Measurements from ENCODE around the gene PSMA3. TPM values are rescaled to one million over a fixed set of nuclear protein-coding genes. Genes with fewer than 3 reads are reported as not detected.

Gene PSMA3
- total RNA-seq, 4 donors from 2014 or later: 78.4 to 92.2 (median 82.4) TPM

DNA sequence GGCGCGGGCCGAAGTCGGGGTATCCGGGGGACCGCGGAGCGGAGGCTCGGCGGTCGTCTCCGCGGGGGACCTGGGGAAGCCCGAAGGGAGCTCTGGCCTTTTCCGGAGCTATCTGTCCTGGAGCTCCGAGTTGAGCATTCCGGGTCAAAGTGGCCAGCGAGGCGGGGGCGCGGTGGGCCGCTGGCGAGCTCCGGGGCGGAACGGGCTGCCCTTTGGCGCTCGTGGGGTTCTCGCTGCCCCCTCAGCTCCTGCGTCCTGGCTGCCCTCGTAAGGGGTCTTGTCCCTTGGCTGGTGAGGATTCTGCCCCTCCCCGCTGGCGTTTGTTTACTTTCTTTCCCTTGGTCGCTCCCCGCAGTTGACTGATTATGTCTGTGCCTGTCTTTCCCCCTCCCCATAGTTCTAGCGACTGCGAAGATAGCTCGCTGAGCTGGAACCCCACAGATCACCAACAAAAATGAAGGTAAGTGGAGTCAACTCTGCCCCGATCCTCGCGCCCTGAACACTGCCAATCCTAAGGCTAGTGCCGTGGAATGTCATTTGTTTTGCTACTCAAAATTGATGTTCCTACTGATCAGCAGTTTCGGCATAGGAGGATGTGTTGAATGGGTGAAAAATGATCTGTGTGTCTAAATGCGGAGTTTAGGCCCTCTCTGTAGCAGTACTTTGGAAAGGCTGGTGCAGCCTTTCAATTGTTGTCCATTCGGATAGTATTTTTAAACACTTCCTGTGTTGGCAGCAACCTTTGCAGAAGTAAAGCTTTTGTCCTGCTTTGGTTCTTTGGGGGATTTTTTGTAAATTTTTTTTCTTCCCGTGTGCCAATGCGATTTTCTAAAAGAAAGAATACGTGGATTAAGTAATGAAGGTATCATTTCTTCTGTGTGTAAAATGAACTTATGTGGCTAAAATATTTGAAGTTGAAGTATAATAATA lies 55.0 kb downstream of the PSMA3 start:
- peak overlapping the region; percentile 99 for H3K4me3 ChIP-seq
- no peaks in the 10 kb centered on the region for H3K27me3 ChIP-seq
- H3K4me1 ChIP-seq: peaks cover 35% of the 10 kb centered on the region
- H3K36me3 ChIP-seq: peaks cover 12% of the 10 kb centered on the region
- 3% methylated on average over 19 of the region's 48 CpGs for WGBS
- H3K9me3 ChIP-seq: no peaks in the 10 kb centered on the region
- TF ChIP-seq EP300 (IDR thresholded peaks at IDR 0.05) (no peak), POLR2A (IDR thresholded peaks at IDR 0.05) (no peak), POLR2AphosphoS5 (IDR thresholded peaks at IDR 0.05) (no peak)
- TF ChIP-seq, protein P1, sequence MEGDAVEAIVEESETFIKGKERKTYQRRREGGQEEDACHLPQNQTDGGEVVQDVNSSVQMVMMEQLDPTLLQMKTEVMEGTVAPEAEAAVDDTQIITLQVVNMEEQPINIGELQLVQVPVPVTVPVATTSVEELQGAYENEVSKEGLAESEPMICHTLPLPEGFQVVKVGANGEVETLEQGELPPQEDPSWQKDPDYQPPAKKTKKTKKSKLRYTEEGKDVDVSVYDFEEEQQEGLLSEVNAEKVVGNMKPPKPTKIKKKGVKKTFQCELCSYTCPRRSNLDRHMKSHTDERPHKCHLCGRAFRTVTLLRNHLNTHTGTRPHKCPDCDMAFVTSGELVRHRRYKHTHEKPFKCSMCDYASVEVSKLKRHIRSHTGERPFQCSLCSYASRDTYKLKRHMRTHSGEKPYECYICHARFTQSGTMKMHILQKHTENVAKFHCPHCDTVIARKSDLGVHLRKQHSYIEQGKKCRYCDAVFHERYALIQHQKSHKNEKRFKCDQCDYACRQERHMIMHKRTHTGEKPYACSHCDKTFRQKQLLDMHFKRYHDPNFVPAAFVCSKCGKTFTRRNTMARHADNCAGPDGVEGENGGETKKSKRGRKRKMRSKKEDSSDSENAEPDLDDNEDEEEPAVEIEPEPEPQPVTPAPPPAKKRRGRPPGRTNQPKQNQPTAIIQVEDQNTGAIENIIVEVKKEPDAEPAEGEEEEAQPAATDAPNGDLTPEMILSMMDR (IDR thresholded peaks at IDR 0.05): no peak
- DNase-seq (ENCODE audit: low spot score in 2 of 2): peak in 1 of 2 donors; percentile 74
- peak overlapping the region; percentile 98 for H3K27ac ChIP-seq

DNA sequence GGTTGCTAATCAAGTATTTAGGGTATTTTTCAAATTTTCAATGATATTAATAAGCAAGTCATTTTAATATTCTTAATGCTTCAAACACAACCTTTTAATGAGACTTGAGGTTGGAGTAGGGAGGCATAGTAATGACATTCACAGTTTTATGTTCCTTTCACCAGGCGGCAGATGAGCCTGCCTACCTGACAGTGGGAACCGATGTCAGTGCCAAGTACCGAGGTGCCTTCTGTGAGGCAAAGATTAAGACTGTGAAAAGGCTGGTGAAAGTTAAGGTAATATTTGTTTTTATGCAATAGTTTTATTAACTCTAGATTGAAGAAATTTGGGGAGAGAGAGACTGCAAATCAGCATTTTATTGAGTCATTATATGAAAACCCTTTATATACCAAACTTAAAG lies 56.8 kb downstream of the PSMA3 start:
- no peaks in the 10 kb centered on the region for H3K9me3 ChIP-seq
- no peak overlapping the region for H3K27ac ChIP-seq
- peaks cover 23% of the 10 kb centered on the region for H3K4me1 ChIP-seq
- H3K4me3 ChIP-seq: no peak overlapping the region
- 93% methylated on average over 3 of the region's 3 CpGs for WGBS
- no peak for DNase-seq (ENCODE audit: low spot score in 2 of 2)
- no peak for TF ChIP-seq EP300 (IDR thresholded peaks at IDR 0.05)
- no peak for TF ChIP-seq POLR2A (IDR thresholded peaks at IDR 0.05)
- TF ChIP-seq, protein P1 (IDR thresholded peaks at IDR 0.05): no peak
- TF ChIP-seq POLR2AphosphoS5 (IDR thresholded peaks at IDR 0.05): no peak
- H3K36me3 ChIP-seq: peaks cover 15% of the 10 kb centered on the region
- H3K27me3 ChIP-seq: no peaks in the 10 kb centered on the region

DNA sequence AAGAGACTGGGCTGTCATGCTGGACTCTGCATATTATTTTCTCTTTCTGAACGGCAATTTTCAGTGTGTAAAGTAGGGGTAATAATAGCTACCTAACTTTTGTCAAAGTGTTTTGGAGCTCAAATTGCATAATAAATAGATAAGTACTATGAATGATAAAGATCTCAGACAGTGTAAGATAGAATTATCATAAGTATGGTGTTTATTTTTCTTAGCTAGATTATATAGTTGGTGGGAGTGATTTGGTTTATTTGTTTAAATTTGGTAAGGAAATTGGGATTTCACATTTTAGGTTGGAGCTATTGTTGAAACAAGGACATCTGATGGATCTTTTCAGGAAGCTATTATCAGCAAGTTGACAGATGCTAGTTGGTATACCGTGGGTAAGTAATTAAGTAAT lies 61.1 kb downstream of the PSMA3 start:
- TF ChIP-seq, protein P1 (IDR thresholded peaks at IDR 0.05): no peak
- no peak for TF ChIP-seq POLR2AphosphoS5 (IDR thresholded peaks at IDR 0.05)
- TF ChIP-seq POLR2A (IDR thresholded peaks at IDR 0.05): no peak
- TF ChIP-seq EP300 (IDR thresholded peaks at IDR 0.05): no peak
- Histone ChIP-seq H3K4me1 (peaks cover 8% of the 10 kb centered on the region), H3K36me3 (peaks cover 37% of the 10 kb centered on the region), H3K27me3 (no peaks in the 10 kb centered on the region), H3K4me3 (no peak overlapping the region), H3K9me3 (no peaks in the 10 kb centered on the region), H3K27ac (no peak overlapping the region)
- DNase-seq (ENCODE audit: low spot score in 2 of 2): no peak
- 72% methylated on average over 2 of the region's 2 CpGs for WGBS

DNA sequence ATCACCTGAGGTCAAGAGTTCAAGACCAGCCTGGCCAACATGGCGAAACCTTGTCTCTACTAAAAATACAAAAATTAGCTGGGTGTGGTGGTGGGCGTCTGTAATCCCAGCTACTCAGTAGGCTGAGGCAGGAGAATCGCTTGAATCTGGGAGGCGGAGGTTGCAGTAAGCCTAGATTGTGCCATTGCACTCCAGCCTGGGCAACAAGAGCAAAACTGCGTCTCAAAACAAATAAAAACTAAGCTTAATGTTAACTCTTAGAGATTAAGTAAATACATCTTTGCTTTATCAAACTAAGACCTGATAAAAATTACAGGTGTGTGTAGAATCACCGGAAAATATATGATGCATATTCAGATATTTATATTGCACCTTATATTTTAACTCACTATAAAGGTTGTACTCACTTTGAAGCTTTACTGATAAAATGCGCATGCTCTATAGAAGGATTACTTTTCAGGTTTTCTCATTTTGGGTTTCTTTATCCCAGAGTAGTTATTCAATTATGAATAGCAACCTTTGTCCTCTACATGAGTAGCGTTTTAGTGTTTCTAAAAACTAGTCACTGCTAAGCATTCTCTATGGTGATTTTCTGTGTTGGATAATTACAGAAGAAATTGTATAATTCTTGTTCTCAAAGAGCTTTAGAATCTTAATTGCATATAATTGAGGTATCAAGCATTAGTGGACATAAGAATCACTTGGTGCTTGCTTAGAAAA lies 63.1 kb downstream of the PSMA3 start:
- TF ChIP-seq, protein P1 (IDR thresholded peaks at IDR 0.05): no peak
- no peak for TF ChIP-seq EP300 (IDR thresholded peaks at IDR 0.05)
- no peak for TF ChIP-seq POLR2A (IDR thresholded peaks at IDR 0.05)
- no peak for TF ChIP-seq POLR2AphosphoS5 (IDR thresholded peaks at IDR 0.05)
- no peak overlapping the region for H3K4me3 ChIP-seq
- H3K27me3 ChIP-seq: no peaks in the 10 kb centered on the region
- H3K27ac ChIP-seq: no peak overlapping the region
- no peaks in the 10 kb centered on the region for H3K4me1 ChIP-seq
- H3K9me3 ChIP-seq: no peaks in the 10 kb centered on the region
- peaks cover 53% of the 10 kb centered on the region for H3K36me3 ChIP-seq
- WGBS: 89% methylated on average over 8 of the region's 8 CpGs
- no peak for DNase-seq (ENCODE audit: low spot score in 2 of 2)

DNA sequence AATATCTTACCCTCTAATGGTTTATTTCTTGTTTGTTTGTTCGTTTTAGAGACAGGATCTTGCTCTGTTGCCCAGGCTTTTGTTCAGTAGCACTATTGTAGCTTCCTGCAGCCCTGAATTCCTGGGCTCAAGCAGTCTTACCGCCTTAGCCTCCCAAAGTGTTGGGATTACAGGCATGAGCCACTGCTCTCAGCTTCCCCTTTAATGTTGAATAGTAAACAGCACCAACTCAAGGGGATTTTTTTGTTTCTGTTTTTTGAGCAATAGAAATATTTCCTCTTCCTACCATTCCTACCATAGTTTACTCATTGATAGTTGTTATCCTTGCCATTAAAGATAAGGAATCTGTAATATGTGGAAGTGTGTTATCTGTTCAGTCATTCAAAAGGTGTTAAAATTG lies 64.4 kb downstream of the PSMA3 start:
- 77% methylated on average over 2 of the region's 2 CpGs for WGBS
- peaks cover 54% of the 10 kb centered on the region for H3K36me3 ChIP-seq
- H3K4me3 ChIP-seq: no peak overlapping the region
- H3K27ac ChIP-seq: no peak overlapping the region
- DNase-seq (ENCODE audit: low spot score in 2 of 2): no peak
- H3K27me3 ChIP-seq: no peaks in the 10 kb centered on the region
- H3K9me3 ChIP-seq: no peaks in the 10 kb centered on the region
- TF ChIP-seq POLR2AphosphoS5 (IDR thresholded peaks at IDR 0.05) (no peak), EP300 (IDR thresholded peaks at IDR 0.05) (no peak), POLR2A (IDR thresholded peaks at IDR 0.05) (no peak)
- TF ChIP-seq, protein P1 (IDR thresholded peaks at IDR 0.05): no peak
- no peaks in the 10 kb centered on the region for H3K4me1 ChIP-seq
